GM13977 (cell line): ENCODE results near the gene DDX1.

Experiments used
- DNase-seq: peaks from one replicate; pipeline ENCODE4 v3.0.0; 2012; ENCODE audit warnings: low spot score
- in situ Hi-C: fragments of 300-500 bp; cut with MboI; formaldehyde crosslinking; loops from one replicate; pipeline ENCODE4 v1.12.0; 2022; ENCODE audit warnings: low sequenced_read_pairs, low pct_unique_long_range_greater_than_20kb, mixed read lengths, inconsistent platforms; ENCODE audit not compliant: unreplicated experiment
- TF ChIP-seq, protein P1 (sequence below): IDR thresholded peaks from 2 replicates; pipeline ENCODE4 v1.5.1; 2012; ENCODE audit warnings: mild to moderate bottlenecking, control low read depth; ENCODE audit not compliant: insufficient read depth; ENCODE audit errors: extremely low read depth, missing control alignments

Gene DDX1

GRCh38 chr2:15626126-15626525 is 34.5 kb downstream of the DDX1 start:
- DNase-seq: no peak
- TF ChIP-seq, protein P1, sequence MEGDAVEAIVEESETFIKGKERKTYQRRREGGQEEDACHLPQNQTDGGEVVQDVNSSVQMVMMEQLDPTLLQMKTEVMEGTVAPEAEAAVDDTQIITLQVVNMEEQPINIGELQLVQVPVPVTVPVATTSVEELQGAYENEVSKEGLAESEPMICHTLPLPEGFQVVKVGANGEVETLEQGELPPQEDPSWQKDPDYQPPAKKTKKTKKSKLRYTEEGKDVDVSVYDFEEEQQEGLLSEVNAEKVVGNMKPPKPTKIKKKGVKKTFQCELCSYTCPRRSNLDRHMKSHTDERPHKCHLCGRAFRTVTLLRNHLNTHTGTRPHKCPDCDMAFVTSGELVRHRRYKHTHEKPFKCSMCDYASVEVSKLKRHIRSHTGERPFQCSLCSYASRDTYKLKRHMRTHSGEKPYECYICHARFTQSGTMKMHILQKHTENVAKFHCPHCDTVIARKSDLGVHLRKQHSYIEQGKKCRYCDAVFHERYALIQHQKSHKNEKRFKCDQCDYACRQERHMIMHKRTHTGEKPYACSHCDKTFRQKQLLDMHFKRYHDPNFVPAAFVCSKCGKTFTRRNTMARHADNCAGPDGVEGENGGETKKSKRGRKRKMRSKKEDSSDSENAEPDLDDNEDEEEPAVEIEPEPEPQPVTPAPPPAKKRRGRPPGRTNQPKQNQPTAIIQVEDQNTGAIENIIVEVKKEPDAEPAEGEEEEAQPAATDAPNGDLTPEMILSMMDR: no peak
- in situ Hi-C loops: loop anchor here (25.0 kb wide), 1 partner anchor 311 kb away; the partner anchor contains the start of gene MYCN

- in situ Hi-C loops: loop anchor here (25.0 kb wide), 1 partner anchor 310 kb away; the partner anchor contains the start of gene MYCN
- TF ChIP-seq, protein P1: no peak
Measured at GRCh38 chr2:15626967-15627366, 35.3 kb downstream of the DDX1 start.

GRCh38 chr2:15627817-15628684 is 36.4 kb downstream of the DDX1 start:
- in situ Hi-C loops: loop anchor here (25.0 kb wide), 1 partner anchor 309 kb away; the partner anchor contains the start of gene MYCN
- TF ChIP-seq, protein P1: no peak
- no peak for DNase-seq

More at GRCh38 chr2:15626967-15627366, 35.3 kb downstream of the DDX1 start:
- no peak for DNase-seq

DNA sequence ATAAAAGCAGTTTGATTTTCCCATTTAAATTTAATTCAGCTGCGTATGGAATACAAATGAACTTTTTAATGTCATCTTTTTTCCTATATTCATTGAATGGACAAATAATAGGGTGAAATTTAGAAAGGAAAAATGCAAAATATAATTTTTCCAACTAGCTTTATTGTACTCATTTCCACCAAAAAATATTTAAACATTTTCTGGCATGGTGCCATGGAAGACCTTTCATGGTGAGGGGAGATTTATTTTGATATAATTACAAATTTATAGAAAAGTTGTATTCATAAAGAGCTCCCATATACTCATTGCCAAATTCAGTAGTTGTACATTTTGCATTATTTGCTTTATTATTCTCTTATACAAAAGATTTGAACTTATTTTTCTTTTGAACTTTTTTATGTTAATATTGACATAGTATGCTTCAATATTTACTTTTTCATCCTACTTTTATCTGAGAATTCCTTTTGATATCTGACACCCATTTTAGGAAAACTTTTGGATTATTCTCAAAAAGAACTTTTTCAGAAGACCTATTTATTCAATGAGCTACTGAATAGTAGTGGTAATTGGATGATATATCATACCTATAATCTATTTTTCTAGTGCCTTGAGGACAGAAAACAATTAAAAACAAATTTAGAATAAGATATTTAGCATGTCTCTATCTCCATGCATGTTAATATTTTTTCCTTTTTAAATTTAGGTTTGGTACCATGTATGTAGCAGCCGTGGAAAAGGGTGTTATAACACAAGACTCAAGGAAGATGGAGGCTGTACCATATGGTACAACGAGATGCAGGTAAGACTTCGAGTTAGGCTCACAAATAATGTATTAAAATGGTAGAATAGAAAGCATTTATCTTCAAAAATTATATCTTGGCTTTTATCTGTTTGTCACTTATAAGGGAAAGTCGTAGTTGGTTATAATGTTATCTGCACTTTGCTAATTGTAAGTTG is 37.5 kb downstream of the DDX1 start:
- no peak for DNase-seq
- in situ Hi-C loops: loop anchor here (25.0 kb wide), 1 partner anchor 308 kb away; the partner anchor contains the start of gene MYCN
- TF ChIP-seq, protein P1: no peak

DNA sequence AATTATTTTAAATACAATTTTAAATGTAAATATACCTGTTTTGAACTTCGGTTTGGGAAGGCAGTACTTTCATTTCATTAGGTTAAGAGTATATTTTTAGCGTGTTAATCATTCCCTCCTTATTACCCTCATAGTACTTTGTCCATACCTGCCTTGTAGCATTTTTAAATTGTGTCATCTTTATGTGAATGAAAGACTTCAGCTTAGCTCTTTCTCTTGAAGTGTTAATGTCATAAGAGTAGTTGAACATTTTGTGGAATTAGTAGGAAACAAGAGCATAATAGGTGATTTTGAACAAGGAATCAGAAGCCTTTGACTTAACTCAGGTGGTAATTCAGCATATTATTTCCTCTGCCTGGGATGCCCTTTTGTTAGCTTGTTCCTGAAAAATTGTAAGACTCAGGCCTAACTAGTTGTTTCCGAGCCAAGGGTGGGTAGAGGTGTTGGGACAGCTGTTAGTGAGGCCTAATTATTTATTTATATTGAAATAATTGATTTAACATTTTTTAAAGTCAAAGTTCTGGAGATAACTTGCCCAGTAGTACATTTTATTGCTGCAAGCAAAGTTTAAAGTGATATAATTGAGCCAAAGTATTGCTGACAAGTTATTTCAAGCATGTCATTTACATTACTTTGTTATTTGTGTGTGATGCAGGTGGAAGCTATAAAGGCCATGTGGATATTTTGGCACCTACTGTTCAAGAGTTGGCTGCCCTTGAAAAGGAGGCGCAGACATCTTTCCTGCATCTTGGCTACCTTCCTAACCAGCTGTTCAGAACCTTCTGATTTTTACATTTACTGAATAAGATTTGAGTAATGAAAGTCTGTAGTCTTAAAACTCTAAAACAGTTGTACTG is 38.7 kb downstream of the DDX1 start:
- TF ChIP-seq, protein P1: no peak
- no peak for DNase-seq
- in situ Hi-C loops: loop anchor here (25.0 kb wide), 1 partner anchor 307 kb away; the partner anchor contains the start of gene MYCN
